GM18868 (cell line): Measurements from ENCODE around the gene BLOC1S4.
"Not testable (repeated sequence)": the region's sequence is repeated elsewhere in the genome, so short reads cannot be mapped to it uniquely, and the experiment has no call there.

ENCODE experiments used
- ATAC-seq: cut with Tn5 transposase; IDR thresholded peaks from one replicate; pipeline ENCODE4 v1.9.1; 2021; ENCODE audit warnings: mild to moderate bottlenecking, moderate library complexity; ENCODE audit not compliant: unreplicated experiment

The BLOC1S4 gene

DNA sequence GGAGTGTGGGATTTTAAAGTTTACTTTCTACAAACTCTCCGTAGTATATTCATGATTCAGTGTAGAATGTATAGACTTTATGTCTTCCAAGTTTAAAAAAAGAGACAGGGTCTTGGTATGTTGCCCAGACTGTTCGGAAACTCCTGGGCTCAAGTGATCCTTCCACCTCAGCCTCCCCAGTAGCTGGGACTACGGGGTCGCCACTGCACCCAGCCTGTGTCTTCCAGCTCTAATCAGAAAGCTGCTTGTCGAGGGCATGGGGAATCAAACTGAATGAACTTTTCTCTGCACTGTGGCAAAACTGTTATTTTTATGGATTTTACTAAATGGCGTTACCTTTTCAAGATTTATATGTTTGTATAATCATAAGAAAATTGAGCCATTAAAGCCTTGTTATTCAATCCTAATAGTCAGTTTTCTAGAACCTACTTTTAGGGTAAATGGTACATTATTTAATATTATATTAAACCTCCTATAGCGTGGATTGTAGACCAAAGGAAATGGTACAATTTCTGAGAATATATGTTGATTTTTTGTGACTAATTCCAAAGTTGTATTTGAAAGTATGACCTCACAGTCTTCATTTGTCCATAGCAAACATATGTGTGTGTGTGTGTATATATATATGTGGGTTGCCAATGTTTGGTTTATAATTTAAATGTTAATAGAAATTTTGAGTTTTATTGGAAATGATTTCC, 1.1 kb downstream of the BLOC1S4 start:
- no peak for ATAC-seq

DNA sequence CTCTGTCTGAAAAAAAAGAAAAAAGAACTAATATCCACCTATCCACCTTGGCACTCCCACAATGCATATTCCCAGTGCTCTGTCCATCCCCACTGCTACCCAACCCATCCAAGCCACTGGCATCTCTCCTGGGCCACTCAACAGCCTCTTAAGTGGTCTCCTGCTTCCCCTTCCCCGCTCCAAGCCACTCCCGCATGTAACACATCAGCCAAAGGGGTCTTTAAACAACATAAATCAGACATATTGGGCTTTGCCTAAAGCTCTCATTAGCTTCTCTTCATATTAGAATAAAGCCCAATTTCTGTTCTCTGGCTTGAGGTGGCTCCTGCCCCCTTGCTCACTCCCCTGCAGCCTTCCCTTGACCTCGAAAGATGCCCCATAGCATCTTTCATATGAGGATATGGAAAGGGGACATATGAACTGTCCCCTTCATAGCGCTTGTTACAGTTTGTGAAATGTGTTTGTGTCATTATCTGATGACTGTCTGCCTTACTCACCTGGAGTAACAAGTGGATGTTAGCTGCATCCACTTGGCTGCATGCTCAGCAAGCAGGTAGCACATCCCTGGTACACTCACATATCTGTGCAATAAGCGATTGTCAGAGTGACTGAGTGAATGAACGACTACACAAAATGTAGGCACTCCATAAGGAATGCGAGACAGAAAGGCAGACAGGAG, 3.1 kb downstream of the BLOC1S4 start:
- ATAC-seq, result no peak

DNA sequence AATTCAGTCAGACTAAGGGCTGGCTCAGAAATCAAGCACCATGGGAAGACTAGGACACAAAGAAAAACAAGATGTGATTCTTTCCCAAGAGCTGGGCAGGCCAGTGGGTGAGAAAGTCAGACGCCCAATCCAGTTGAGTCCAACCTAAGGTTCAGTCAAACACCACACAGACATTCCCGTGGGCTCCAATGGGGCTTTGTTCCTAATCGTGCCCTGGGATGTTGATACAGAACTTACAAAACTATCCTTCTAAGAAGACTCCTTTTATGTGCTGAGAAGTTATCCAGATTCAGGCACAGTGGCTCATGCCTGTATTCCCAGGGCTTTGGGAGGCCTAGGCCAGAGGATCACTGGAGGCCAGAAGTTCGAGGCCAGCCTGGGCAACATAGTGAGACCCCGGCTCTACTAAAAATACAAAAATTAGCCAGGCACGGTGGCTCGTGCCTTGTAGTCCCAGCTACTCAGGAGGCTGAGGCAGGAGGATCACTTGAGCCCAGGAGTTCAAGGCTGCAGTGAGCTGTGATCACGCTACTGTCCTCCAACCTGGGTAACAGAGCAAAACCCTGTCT, 3.7 kb downstream of the BLOC1S4 start:
- no peak for ATAC-seq

DNA sequence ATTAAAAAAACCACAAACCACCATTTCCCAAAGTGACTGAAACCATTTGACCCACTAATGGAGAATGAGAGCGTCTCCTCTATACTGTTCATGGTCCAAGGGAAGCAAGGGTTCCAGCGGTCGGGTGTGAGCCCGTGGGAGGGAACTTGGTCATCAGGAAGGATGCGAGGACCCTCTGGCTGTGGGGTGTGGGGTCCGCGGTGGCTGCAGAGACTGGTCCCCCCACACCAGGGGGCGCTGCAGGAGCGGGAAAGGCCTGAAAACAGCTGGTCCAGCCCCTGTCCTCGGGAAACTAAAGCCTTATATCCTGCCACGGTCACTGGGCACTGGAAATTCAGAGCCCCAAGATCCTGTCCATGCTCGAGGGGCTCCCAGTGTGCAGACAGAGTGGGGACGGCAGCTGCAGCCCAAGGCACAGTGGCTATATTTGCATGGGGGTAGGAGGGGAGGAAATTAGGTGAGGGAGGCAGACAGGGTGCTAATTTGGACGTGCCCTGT, 4.3 kb downstream of the BLOC1S4 start:
- ATAC-seq, result no peak

- no peak for ATAC-seq
These were observed 5.1 kb downstream of the BLOC1S4 start for GRCh38 chr4:6721121-6721520.

DNA sequence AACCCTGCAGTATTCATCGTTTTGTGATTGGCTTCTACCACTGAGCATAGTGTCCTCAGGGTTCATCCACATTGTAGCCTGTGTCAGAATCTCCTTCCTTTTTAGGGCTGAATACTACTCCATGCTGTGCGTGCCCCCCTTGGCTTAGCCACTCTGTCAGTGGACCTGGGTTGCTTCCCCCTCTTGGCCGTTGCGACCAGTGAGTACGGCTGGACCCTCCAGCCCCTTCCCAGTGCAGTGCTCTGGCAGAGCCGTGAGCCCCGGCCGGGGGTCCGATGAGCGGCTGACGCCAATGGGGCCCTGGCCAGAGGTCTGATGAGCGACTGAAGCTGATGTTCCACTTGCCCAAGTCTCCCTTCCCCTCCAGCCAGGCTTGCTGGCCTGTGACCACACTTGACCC, 6.9 kb downstream of the BLOC1S4 start:
- ATAC-seq, result no peak

- ATAC-seq, result no peak
These were observed 7.9 kb downstream of the BLOC1S4 start for GRCh38 chr4:6723851-6724250.

DNA sequence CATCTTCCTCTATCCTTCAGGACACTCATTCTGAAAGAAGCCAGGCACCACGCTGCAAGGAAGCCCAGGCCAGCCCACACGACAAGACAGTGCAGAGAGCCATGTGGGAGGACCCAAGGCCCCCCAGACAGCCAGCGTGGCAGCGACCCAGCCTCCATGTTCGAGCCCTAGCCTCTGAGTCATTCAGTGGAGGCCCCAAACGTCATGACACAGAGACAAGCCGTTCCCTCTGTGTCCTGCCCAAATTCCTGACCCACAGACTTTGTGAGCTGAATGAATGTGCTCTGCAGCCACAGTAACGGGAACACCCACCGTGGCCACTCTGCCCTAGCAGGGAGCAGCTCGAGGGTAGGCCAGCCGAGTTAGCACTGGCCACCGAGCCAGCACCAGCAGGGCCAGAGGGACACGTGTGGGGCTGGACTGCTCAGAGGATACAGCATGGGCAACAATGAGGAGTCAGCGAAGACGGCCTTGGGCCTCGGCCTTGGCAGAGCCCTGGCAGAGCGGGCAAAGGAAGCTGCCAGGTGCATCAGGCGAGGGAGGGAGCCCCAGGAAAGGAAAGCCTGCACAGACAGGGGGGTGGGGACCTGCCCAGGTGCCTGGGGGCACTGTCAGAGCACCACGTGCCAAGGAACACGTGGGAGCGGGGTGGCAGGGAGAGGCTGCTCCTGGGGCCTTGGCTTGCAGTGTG, 8.6 kb downstream of the BLOC1S4 start:
- ATAC-seq, result no peak

DNA sequence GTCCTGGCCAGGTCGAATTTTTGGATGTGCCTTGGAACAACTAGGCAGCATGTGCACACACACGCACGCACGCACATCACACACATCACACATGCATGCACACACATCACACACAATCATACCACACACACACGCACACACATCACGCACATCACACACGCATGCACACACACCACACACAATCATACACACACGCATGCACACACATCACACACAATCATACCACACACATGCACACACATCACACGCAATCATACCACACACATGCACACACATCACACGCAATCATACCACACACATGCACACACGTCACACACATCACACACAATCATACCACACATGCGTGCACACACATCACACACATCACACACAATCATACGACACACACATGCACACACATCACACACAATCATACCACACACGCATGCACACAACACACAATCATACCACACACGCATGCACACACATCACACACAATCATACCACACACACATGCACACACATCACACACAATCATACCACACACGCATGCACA, 9.5 kb downstream of the BLOC1S4 start:
- ATAC-seq, result not testable (repeated sequence)

- ATAC-seq, result no peak
These were observed 11.3 kb downstream of the BLOC1S4 start for GRCh38 chr4:6727081-6727942.

- no peak for ATAC-seq
These were observed 11.9 kb downstream of the BLOC1S4 start for GRCh38 chr4:6727943-6728250.

GRCh38 chr4:6728320-6729029, 12.5 kb downstream of the BLOC1S4 start:
- no peak for ATAC-seq

DNA sequence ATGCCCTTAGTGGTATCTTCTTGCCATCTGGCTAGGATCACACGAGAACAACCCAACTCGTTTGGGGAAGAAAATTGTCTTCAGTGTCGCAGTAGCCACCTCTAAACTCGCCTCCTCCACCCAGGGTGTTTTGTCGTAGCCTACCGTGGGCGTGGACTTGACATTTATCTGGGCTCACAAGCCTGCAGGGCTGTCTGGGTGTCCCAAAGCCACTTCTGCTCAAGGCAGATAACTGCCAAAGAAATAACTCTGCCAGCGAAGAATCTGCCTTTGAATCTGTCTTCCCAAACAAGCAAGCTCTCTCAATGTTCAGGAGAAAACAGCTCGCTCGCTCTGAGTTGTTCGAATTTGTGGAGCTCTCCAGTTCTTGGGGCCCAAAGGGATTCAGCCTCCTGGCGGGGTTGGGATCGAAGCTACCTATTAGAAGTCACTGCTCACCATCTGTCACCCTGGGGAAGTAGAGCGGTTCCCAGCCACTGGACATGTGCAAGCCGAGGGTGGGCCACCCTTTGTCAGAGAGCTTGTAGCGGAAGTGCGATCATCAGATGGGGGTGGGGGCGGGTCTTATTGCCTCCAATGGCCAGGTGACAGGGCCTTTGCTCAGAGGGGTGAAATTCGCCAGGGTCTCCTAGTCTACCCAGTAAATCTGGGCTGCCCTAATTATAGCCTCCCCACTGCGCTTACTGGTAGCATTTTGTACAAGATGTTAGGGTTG, 14.8 kb downstream of the BLOC1S4 start:
- ATAC-seq, result no peak

DNA sequence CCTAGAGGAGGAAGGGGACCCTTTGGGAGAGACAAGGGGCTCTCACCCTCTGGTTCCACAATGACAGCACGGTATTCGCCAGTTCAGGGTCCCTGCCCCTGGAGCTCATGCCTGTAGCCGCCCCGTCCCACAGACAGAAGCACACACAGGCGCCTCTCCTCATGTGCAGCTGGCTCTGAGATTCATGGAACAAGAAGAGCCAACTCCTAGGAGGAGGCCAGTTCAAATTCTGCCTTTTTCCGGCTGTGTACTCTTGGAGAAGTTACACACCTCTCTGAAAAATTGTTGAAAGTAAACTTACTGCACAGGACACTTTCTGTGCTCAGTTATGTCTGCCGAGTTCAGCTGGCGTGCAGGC, 15.3 kb downstream of the BLOC1S4 start:
- ATAC-seq, result no peak

GRCh38 chr4:6731780-6732179, 15.8 kb downstream of the BLOC1S4 start:
- ATAC-seq, result no peak

GRCh38 chr4:6732441-6733357, 16.7 kb downstream of the BLOC1S4 start:
- no peak for ATAC-seq

DNA sequence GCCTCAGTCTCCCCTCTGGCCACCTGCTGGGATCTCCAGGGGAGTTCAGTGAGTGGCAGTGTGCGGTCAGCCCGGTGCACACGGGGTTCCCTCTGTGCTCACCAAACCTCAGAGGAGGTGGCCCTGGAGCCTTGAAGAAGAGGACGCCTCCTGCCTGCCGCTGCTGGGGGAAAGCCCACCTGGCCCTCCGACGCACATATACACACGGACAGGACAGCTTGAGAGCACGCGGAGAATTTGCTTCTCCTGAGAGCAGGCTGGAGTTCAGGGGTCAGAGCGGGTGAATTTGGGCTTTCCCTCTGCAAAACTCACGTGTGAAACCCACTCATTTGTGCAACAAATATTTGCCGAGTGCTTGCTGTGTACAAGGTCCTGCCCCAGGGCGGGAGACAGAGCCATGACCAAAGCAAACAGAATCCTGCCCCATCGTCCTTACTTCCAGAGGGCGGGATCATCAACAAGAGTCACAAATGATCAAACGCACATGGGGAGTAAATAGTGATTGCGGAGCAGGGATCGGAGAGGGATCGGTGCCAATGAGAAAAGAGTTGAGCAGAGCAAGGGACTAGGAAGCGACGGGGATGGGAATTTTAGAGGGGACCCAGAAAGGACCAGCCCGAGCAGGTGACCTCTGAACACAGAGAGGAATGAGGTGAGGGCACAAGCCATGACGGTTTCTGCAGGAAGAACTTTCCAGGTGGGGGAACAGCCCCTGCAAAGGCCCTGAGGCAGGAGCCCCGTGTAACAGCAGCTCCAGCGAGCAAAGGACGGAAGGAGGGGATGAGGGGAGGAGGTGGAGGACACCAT, 17.6 kb downstream of the BLOC1S4 start:
- no peak for ATAC-seq
